Chondrocyte (in vitro differentiated cells): Measurements from ENCODE around the gene SSX4B. TPM values are rescaled to one million over a fixed set of nuclear protein-coding genes. Genes with fewer than 3 reads are reported as not detected.
"Not testable (repeated sequence)": the region's sequence is repeated elsewhere in the genome, so short reads cannot be mapped to it uniquely, and the experiment has no call there.

Experiments
- DNase-seq: peaks from one replicate; pipeline ENCODE4 v3.0.0; 2021; ENCODE audit warnings: mixed read lengths, low spot score
- H3K27ac Mint-ChIP-seq: one replicate; pipeline ENCODE4 v1.8.0; 2021; ENCODE audit warnings: mild to moderate bottlenecking, moderate library complexity, mixed read lengths; ENCODE audit not compliant: unreplicated experiment
- H3K27me3 Mint-ChIP-seq: 2 replicates; pipeline ENCODE4 v1.8.0; 2021; ENCODE audit warnings: low read depth, mixed read lengths
- H3K36me3 Mint-ChIP-seq: 2 replicates; pipeline ENCODE4 v1.8.0; 2021; ENCODE audit warnings: low read depth, mixed read lengths
- H3K4me1 Mint-ChIP-seq: 2 replicates; pipeline ENCODE4 v1.8.0; 2021; ENCODE audit warnings: low read depth, mild to moderate bottlenecking, mixed read lengths
- H3K4me3 Mint-ChIP-seq: one replicate; pipeline ENCODE4 v1.8.0; 2021; ENCODE audit warnings: mild to moderate bottlenecking, moderate library complexity, mixed read lengths; ENCODE audit not compliant: unreplicated experiment
- H3K9me3 Mint-ChIP-seq: 2 replicates; pipeline ENCODE4 v1.8.0; 2021; ENCODE audit warnings: low read depth, mixed read lengths
- CTCF ChIP-seq: fragments of 200-600 bp; sonication (generic); IDR thresholded peaks from 2 replicates; pipeline ENCODE4 v1.5.0; 2021; ENCODE audit warnings: antibody characterized with exemption, mild to moderate bottlenecking, moderate library complexity
- long read RNA-seq: library from polyadenylated mRNA; stranded (forward); transcript quantifications from one replicate; pipeline ENCODE4 v2.0.0, GENCODE V29; 2021
- total RNA-seq: library from RNA; stranded (reverse); gene quantifications from 3 replicates; pipeline ENCODE4 v1.2.1, GENCODE V29; 2021

Gene SSX4B
- not detected in 3 replicates for total RNA-seq
- long read RNA-seq = 0 reads

DNA sequence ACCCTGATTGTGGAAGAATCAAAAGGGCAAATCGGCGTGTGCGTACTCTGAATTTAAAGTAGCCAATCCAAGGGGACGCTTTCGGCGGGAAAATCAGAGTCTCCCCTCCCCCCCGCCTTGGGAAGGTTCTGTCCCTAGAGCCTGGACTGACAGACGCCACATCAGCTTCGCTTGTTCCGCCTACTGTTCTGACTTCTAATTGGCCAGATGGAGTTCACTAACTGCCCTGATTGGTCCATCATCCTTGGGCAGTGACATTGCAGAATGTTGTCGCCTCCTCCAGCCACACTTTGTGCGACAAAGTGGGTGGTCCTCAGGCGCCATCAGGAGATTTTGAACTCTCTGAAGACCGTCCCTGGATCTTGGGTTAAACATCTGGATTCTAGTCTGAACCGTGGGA lies at the start of gene SSX4B:
SSX4B (minus strand) TSS at position 101 of the 400 bp plus-strand sequence. CDS start 588 bp downstream, outside the sequence.
- DNase-seq, H3K27me3 Mint-ChIP-seq, H3K9me3 Mint-ChIP-seq, H3K4me3 Mint-ChIP-seq, H3K27ac Mint-ChIP-seq, H3K4me1 Mint-ChIP-seq, H3K36me3 Mint-ChIP-seq: not testable (repeated sequence)

DNA sequence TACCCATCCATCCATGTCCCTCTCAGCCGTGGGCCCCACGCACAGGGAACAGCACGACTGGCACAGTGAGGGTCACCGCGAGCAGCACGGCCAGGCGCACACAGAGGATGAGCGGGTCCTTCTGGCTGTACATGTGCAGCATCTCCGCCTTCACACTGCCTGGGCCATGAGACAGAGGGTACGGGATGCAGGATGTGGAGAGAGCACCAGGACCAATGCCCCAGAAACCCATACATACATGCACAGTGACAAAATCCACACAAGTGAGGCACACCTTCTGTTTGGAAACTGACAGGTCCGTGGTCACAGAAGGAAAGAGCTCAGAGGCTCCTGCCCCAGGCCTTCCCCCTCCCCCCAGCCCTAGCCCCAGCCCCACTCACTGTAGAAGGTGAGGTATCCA lies 48.8 kb upstream of the SSX4B start:
- H3K27ac Mint-ChIP-seq = no peak overlapping the region
- H3K9me3 Mint-ChIP-seq = peaks cover 13% of the 10 kb centered on the region
- H3K27me3 Mint-ChIP-seq = no peaks in the 10 kb centered on the region
- DNase-seq = no peak
- peaks cover 14% of the 10 kb centered on the region for H3K4me1 Mint-ChIP-seq
- H3K4me3 Mint-ChIP-seq = no peak overlapping the region
- TF ChIP-seq CTCF = no peak
- peaks cover 3% of the 10 kb centered on the region for H3K36me3 Mint-ChIP-seq

DNA sequence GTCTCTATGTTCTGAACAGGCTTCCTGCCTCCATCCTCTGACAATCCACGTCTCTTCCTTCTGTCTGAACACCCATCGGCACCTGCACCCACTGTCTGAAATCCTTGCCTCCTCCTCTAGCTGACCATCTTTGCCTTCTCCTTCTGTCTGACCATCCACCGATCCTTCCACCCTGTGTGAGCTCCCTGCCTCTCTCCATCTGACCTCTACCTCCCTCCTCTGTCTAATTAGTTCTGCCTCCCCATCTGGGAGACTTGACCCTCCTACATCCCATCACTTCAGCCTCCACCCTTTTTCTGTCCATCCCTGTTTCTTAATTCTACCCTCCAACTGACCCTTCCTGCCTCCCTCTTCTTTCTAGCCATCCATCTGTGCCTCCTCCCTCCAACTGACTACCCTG lies 48.3 kb upstream of the SSX4B start:
- peaks cover 3% of the 10 kb centered on the region for H3K36me3 Mint-ChIP-seq
- no peaks in the 10 kb centered on the region for H3K27me3 Mint-ChIP-seq
- peaks cover 13% of the 10 kb centered on the region for H3K9me3 Mint-ChIP-seq
- H3K4me1 Mint-ChIP-seq = peaks cover 8% of the 10 kb centered on the region
- H3K4me3 Mint-ChIP-seq = no peak overlapping the region
- no peak for DNase-seq
- no peak overlapping the region for H3K27ac Mint-ChIP-seq
- TF ChIP-seq CTCF = no peak

- Mint-ChIP-seq H3K27ac (no peak overlapping the region), H3K27me3 (no peaks in the 10 kb centered on the region), H3K4me3 (no peak overlapping the region), H3K36me3 (peaks cover 3% of the 10 kb centered on the region), H3K9me3 (peaks cover 17% of the 10 kb centered on the region), H3K4me1 (peaks cover 5% of the 10 kb centered on the region)
- no peak for TF ChIP-seq CTCF
- peak; percentile 70 for DNase-seq
Observed at GRCh38 chrX:48459483-48459882, 47.7 kb upstream of the SSX4B start.

DNA sequence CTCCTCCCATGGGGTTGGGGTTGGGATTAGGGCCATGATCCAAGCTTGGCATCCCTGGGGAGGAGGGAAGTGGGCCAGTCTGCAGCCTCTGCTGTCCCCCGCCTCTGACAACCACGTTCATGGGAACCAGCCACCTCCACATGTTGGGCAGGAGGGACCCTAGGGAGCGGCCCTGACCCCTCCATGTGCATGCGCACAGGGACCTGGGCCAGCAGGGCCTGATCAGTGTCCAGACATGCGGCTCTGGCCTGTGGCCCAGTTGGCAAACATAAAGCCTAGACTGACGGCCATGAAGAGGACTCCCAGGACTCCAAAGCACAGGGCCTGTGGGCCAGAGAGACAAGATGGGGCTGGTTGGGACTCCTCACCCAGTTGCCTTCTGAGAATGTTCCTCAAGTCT lies 47.0 kb upstream of the SSX4B start:
- no peak for DNase-seq
- no peaks in the 10 kb centered on the region for H3K4me1 Mint-ChIP-seq
- peaks cover 19% of the 10 kb centered on the region for H3K9me3 Mint-ChIP-seq
- peaks cover 3% of the 10 kb centered on the region for H3K36me3 Mint-ChIP-seq
- H3K27me3 Mint-ChIP-seq = no peaks in the 10 kb centered on the region
- no peak for TF ChIP-seq CTCF
- no peak overlapping the region for H3K4me3 Mint-ChIP-seq
- no peak overlapping the region for H3K27ac Mint-ChIP-seq

DNA sequence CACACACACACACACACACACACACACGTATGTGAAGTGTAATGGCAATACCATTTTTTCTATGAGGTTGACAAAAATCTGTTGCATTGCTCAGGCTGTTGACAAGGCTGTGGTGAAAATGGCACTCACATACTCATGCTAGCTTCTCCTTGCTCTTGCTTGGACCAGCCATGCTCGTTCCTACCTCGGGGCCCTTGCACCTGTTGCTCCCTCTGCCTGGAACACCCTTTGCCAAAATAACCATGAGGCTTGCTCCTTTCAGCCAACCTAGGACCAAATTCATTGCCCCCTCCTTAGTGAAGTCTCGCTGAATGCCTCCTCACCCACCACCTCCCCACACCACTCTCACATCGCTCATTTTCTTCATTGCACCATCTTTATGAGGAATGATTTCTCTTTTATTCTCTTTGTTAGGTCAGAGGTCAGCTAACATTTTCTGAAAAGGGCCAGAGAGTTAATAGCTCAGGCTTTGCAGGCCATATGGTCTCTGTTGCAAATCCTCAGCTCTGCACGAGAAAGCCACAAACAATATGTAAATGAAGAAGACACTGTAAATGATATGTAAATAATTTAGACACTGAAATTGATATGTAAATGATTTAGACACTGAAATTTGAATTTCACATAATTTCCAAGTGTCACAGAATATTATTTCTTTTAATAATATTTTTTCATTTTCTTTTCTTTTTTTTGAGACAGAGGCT lies 45.0 kb upstream of the SSX4B start:
- no peak for TF ChIP-seq CTCF
- Mint-ChIP-seq H3K9me3 (peaks cover 16% of the 10 kb centered on the region), H3K27me3 (no peaks in the 10 kb centered on the region), H3K4me3 (no peak overlapping the region), H3K4me1 (no peaks in the 10 kb centered on the region), H3K36me3 (no peaks in the 10 kb centered on the region), H3K27ac (no peak overlapping the region)
- DNase-seq = no peak
